Activated naive CD4-positive, alpha-beta T cell treated with anti-CD3 and anti-CD28 coated beads for 36 hours (primary cell): Measurements from ENCODE around the gene SLC16A5. TPM values are rescaled to one million over a fixed set of nuclear protein-coding genes. Genes with fewer than 3 reads are reported as not detected.
"Not testable (repeated sequence)": the region's sequence is repeated elsewhere in the genome, so short reads cannot be mapped to it uniquely, and the experiment has no call there.

ENCODE experiments used
- CTCF ChIA-PET: fragments of 350-600 bp; sonication (Branson Sonifier 250); formaldehyde crosslinking; loops from one replicate; lab custom pipeline; 2021; ENCODE audit warnings: antibody characterized with exemption; lab: Charles Lee
- DNase-seq: peaks from one replicate; pipeline ENCODE4 v3.0.0-alpha.2; 2020
- H3K27ac Mint-ChIP-seq: one replicate; pipeline ENCODE4 v1.8.0; 2021; ENCODE audit warnings: mild to moderate bottlenecking, mixed read lengths
- H3K27me3 Mint-ChIP-seq: one replicate; pipeline ENCODE4 v1.8.0; 2021; ENCODE audit warnings: low read depth, mixed read lengths
- H3K36me3 Mint-ChIP-seq: one replicate; pipeline ENCODE4 v1.8.0; 2021; ENCODE audit warnings: low read depth, mixed read lengths
- H3K4me1 Mint-ChIP-seq: one replicate; pipeline ENCODE4 v1.8.0; 2021; ENCODE audit warnings: low read depth, mixed read lengths
- H3K4me3 Mint-ChIP-seq: one replicate; pipeline ENCODE4 v1.8.0; 2021; ENCODE audit warnings: mild to moderate bottlenecking, moderate library complexity, mixed read lengths
- H3K9me3 Mint-ChIP-seq: one replicate; pipeline ENCODE4 v1.8.0; 2021; ENCODE audit warnings: mixed read lengths
- intact Hi-C: fragments of 100-400 bp; cut with micrococcal nuclease; formaldehyde crosslinking; loops from one replicate; pipeline ENCODE4 v1.15.1; 2023
- total RNA-seq, 2 experiments: library from RNA; stranded (reverse); gene quantifications; one replicate each; pipeline ENCODE4 v1.2.3, GENCODE V29; 2021

Gene SLC16A5, protein sequence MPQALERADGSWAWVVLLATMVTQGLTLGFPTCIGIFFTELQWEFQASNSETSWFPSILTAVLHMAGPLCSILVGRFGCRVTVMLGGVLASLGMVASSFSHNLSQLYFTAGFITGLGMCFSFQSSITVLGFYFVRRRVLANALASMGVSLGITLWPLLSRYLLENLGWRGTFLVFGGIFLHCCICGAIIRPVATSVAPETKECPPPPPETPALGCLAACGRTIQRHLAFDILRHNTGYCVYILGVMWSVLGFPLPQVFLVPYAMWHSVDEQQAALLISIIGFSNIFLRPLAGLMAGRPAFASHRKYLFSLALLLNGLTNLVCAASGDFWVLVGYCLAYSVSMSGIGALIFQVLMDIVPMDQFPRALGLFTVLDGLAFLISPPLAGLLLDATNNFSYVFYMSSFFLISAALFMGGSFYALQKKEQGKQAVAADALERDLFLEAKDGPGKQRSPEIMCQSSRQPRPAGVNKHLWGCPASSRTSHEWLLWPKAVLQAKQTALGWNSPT
- total RNA-seq: 1 to 10 TPM; 2.5 to 3.1 TPM

DNA sequence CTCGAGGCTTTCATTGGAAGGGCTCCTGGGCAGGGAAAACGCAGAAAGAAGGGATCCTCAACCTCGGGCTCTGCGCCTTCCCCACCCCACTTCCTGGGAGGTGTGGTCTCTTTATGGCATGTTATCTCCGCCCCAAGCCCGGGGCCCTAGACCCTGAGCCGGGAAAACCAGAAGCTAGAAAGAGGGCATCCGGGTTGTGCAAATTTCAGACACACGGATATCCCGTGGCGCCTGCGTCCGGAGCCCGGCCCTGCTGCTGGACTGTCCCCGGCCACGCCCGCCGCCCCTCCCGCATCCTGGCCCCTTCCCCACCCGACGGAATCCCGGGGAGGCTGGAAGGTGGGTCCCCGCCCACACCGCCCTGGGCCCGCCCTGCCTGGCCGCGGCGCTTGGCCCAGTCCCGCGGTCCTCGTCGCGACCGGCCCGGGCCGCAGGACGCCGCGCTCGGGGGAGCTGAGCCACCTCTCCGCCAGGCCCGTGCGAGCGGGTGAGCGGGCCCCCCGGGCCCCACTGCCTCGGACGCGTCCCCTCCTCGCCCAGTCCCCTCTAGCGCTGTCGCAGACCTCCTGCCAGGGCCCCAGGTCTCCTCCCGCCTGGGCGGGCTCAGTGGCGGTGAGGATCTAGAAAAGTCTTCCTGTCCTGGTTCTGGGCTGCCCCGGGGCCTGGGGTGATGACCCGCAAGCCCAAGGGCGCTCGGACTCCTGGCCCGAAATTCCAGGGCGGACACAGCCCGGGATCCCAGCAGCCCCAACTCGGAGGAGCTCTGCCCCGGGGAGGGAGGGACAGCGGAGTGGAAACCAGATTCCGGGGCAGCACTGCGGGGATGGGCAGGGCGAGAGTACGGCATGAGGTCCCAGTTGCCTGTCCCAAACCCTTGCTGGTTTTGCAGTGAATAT lies at the start of gene SLC16A5:
TSS of gene SLC16A5 (plus strand) at position 397 of the 896 bp plus-strand sequence. CDS start 5,683 bp downstream, outside the sequence.
- CTCF ChIA-PET: interaction anchor here (0.6 to 1.9 kb wide), 7 partner anchors 11 to 126 kb away, joined by 3 to 8 read pairs (median 5); no protein-coding TSS in a partner anchor
- H3K27ac Mint-ChIP-seq: peak within 1 kb of the TSS; percentile 56
- H3K4me1 Mint-ChIP-seq: peaks cover 44% of the 10 kb centered on the region
- peak within 1 kb of the TSS; percentile 70 for H3K4me3 Mint-ChIP-seq
- no peaks in the 10 kb centered on the region for H3K36me3 Mint-ChIP-seq
- intact Hi-C loops: loop anchor here (2.0 to 5.0 kb wide), 3 partner anchors 21 to 126 kb away; partner anchors contain the start of genes ARMC7, ATP5PD and KCTD2
- DNase-seq: peak; percentile 58
- H3K27me3 Mint-ChIP-seq: no peaks in the 10 kb centered on the region
- H3K9me3 Mint-ChIP-seq: no peaks in the 10 kb centered on the region

DNA sequence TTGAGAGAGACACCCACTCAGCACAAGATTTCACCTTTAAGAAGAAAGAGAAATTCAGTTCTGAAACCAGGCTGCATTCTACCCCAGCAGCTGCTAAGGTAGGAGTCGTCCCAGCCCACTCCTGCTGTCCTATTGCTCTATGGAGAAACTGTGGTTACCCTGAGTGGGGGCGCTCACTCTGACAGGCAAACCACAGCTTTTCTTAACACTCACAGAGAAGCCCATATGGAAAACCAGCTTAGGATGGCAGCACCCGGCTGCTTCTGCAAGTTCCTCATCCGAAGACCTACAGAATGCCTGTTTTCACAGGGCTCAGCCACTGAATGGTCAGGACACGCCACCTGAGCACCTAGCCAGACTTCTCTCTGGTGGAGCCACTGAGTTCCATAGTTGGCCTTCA lies 48.5 kb upstream of the SLC16A5 start:
- CTCF ChIA-PET: interaction anchor here (6.9 kb wide), 1 partner anchor 78 kb away, joined by 22 read pairs; no protein-coding TSS in a partner anchor
- H3K27me3 Mint-ChIP-seq: peaks cover 3% of the 10 kb centered on the region
- intact Hi-C loops: loop anchor here (5.0 to 10.0 kb wide), 2 partner anchors 368 to 1226 kb away; partner anchors contain the start of genes GRB2 and UBALD2

DNA sequence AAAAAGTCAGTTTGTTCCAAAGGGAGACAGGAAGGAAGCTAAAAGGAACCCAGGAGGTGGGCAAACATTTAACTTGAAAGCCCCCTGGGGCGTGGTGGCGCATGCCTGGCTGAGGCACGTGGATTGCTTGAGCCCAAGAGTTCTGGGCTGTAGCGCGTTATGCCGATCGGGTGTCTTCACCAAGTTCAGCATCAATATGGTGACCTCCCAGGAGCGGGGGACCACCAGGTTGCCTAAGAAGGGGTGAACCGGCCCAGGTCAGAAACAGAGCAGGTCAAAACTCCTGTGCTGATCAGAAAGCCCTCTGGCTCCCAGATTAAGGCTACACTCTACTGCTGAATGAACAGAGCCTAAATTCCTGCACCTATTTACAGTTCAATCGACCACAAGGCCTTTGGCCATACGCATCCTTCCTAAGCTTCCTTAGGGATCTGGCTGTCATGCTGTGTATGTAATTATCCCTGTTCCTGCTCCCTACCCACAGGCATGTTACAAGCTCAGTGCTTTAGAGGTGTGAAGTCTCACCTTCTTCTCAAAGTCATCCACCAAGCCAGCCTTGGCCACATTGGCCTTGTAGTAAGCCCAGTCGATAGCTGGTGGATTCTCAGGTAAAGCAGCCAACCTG lies 46.0 kb upstream of the SLC16A5 start:
- H3K27ac Mint-ChIP-seq: no peak overlapping the region

More for the DNA sequence above, 48.5 kb upstream of the SLC16A5 start:
- H3K9me3 Mint-ChIP-seq: no peaks in the 10 kb centered on the region
- no peak overlapping the region for H3K4me3 Mint-ChIP-seq
- no peak for DNase-seq
- peaks cover 14% of the 10 kb centered on the region for H3K36me3 Mint-ChIP-seq
- no peak overlapping the region for H3K27ac Mint-ChIP-seq
- peaks cover 32% of the 10 kb centered on the region for H3K4me1 Mint-ChIP-seq

DNA sequence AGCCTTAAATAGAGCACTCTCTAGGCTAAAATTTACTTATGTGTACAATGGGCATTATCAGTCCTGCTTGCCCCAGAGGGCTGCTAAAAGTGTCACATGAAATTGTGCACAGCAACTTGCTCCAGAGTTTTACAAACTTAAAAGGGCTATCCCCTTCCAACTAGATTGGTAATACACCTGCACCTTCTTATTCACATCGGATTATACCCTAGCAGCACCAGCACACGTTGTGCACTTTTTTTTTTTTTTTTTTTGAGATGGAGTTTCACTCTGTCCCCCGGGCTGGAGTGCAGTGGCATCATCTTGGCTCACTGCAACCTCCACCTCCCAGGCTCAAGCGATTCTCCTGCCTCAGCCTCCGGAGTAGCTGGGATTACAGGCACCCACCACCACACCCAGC lies 44.0 kb upstream of the SLC16A5 start:
- DNase-seq, CTCF ChIA-PET, H3K27me3 Mint-ChIP-seq, H3K4me3 Mint-ChIP-seq, intact Hi-C loops, H3K36me3 Mint-ChIP-seq, H3K27ac Mint-ChIP-seq, H3K9me3 Mint-ChIP-seq: not testable (repeated sequence)
- H3K4me1 Mint-ChIP-seq: peaks cover 34% of the 10 kb centered on the region

More for the DNA sequence above, 46.0 kb upstream of the SLC16A5 start:
- CTCF ChIA-PET: interaction anchor here (0.5 kb wide), 1 partner anchor 1744 kb away, joined by 4 read pairs; no protein-coding TSS in a partner anchor
- Mint-ChIP-seq H3K4me1 (peaks cover 26% of the 10 kb centered on the region), H3K36me3 (peaks cover 10% of the 10 kb centered on the region), H3K9me3 (no peaks in the 10 kb centered on the region), H3K27me3 (no peaks in the 10 kb centered on the region), H3K4me3 (no peak overlapping the region)
- no peak for DNase-seq
- intact Hi-C loops: no loop called here

DNA sequence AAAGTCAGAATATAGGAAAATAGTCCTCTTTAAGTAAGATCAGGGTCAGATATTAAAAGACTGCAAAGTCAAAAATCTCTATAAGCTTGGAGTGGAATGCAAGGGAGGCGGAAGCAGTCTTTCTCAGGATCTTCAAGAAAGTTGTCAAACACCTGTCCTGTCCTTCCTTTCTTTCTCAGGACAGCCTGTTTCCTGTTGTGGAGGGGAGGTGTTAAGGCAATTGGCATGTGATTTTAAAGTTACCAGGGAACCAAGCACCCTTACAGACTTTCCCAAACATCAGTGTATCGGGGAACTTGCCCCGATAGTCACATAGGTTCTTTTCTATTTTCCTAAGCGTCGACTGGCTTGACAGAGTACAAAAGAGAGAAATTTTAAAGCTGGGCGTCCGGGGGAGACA lies 43.0 kb upstream of the SLC16A5 start:
- intact Hi-C loops: loop anchor here (5.0 kb wide), 6 partner anchors 43 to 172 kb away; partner anchors contain the start of genes ARMC7, FDXR, SLC16A5 and SUMO2
- Mint-ChIP-seq H3K27ac (no peak overlapping the region), H3K9me3 (no peaks in the 10 kb centered on the region), H3K36me3 (peaks cover 7% of the 10 kb centered on the region), H3K4me3 (peak overlapping the region; percentile 36), H3K4me1 (peaks cover 44% of the 10 kb centered on the region), H3K27me3 (no peaks in the 10 kb centered on the region)
- CTCF ChIA-PET: no interaction called here
- DNase-seq: no peak

DNA sequence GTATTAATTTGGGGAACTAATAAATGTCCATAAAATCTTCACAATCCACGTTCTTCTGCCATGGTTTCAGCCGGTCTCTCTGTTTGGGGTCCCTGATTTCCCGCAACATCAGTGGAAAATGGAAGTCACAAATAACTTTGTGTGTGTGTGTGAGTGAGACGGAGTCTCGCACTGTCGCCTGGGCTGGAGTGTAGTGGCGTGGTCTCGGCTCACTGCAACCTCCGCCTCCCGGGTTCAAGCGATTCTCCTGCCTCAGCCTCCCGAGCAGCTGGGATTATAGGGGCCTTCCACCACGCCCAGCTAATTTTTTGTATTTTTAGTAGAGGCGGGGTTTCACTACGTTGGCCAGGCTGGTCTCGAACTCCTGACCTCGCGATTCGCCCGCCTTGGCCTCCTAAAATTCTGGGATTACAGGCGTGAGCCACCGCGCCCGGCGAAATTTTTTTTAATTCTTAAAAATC lies 41.8 kb upstream of the SLC16A5 start:
- not testable (repeated sequence) for H3K27me3 Mint-ChIP-seq, DNase-seq, H3K36me3 Mint-ChIP-seq, H3K27ac Mint-ChIP-seq, H3K9me3 Mint-ChIP-seq
- Mint-ChIP-seq H3K4me1 (peaks cover 47% of the 10 kb centered on the region), H3K4me3 (peak overlapping the region; percentile 97)
- CTCF ChIA-PET: interaction anchor here (0.8 kb wide), 1 partner anchor 9 kb away, joined by 3 read pairs; no protein-coding TSS in a partner anchor
- intact Hi-C loops: loop anchor here (2.0 to 5.0 kb wide), 9 partner anchors 13 to 174 kb away; partner anchors contain the start of genes ARMC7, CDR2L, FDXR and MRPL58

DNA sequence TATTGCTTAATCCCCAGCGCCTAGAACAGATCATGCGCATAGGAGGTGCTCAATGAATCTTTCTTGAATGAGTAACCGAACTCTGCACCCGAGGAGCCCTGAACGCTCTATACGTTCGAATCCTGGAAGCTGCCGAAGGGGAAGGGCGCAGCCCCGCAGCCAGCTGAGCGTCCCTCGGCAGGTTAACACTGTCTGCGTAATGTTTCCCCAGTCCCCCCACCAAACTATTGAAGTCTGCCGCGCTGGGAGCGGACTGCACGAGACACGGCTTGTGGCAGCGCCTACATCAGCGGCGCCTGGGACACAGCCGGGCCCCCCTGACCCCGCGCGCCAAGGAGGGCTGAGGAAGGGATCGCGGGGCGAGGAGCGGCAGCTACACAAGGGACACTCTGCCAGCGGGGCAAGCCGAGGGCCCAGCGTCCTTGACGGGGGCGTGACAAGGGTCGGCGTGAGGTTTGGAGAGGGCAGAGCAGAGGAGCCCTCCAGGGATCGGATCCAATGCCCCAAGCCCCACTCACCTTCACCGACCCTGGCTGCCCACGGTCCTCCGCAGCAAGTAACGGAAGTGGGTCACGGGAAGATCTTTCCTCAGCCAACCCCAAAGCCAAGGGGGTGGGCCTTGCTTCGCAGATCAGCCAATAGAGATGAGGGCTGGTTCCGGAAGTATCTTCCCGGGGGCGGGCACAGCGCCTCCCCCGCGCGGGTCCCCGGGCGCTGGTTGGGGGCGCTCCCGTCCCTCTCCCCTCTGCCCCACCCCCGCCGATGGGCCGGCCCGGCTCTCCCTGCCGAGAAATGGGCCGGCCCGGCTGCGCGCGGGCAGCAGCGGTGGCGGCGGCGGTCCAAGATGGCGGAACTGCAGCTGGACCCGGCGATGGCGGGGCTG lies 41.1 kb upstream of the SLC16A5 start, which contains the start of the genes ATP5PD and KCTD2:
TSS of gene ATP5PD (minus strand) at position 563 of the 883 bp plus-strand sequence. CDS start 4,319 bp downstream, outside the sequence.
TSS of gene KCTD2 (plus strand) at position 819 of the 883 bp plus-strand sequence. CDS start at position 845, 26 bp downstream.
- peaks cover 47% of the 10 kb centered on the region for H3K4me1 Mint-ChIP-seq
- DNase-seq: peak; percentile 97
- no peaks in the 10 kb centered on the region for H3K27me3 Mint-ChIP-seq
- peaks cover 4% of the 10 kb centered on the region for H3K36me3 Mint-ChIP-seq
- CTCF ChIA-PET: interaction anchor here (0.6 to 1.6 kb wide), 4 partner anchors 8 to 88 kb away, joined by 3 to 9 read pairs (median 3); no protein-coding TSS in a partner anchor
- H3K27ac Mint-ChIP-seq: peak within 1 kb of the TSS; percentile 89
- intact Hi-C loops: loop anchor here (1.0 to 5.0 kb wide), 11 partner anchors 10 to 174 kb away; partner anchors contain the start of genes ARMC7, CDR2L, FDXR and JPT1
- H3K9me3 Mint-ChIP-seq: no peaks in the 10 kb centered on the region
- peak within 1 kb of the TSS; percentile 97 for H3K4me3 Mint-ChIP-seq

DNA sequence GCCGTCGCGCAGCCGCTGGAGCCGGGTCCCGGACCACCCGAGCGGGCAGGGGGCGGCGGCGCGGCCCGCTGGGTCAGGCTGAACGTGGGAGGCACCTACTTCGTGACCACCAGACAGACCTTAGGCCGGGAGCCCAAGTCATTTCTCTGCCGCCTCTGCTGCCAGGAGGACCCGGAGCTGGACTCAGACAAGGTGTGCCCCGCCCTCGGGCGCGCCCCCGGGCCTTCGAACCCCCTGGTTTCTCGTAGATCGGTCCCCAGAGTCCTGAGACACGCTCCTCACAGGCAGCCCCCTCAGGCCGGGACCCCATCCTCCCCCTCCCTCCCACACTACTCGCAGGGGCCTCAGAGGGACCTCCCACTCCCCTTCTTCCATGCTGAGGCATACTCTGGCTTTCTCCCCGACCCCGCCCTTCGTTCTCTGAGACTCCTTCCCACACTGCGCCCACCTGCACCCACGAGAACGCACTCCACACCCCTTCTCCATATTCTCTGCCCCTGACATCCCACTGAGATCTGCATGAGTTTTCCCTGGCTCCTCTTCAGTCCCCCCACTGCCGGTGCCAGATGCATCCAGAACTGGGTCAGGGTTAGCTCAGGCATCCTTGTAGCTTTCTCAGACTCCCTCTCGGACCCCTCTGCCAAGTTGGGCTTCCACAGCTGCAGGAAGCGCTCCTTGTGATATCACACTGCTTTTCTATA lies 40.2 kb upstream of the SLC16A5 start:
- Mint-ChIP-seq H3K36me3 (peaks cover 8% of the 10 kb centered on the region), H3K27ac (peak overlapping the region; percentile 87), H3K9me3 (no peaks in the 10 kb centered on the region), H3K27me3 (no peaks in the 10 kb centered on the region), H3K4me3 (peak overlapping the region; percentile 97), H3K4me1 (peaks cover 47% of the 10 kb centered on the region)
- CTCF ChIA-PET: interaction anchor here (1.0 to 3.0 kb wide), 4 partner anchors 13 to 89 kb away, joined by 3 to 17 read pairs (median 10); no protein-coding TSS in a partner anchor
- intact Hi-C loops: loop anchor here (1.0 to 5.0 kb wide), 11 partner anchors 11 to 175 kb away; partner anchors contain the start of genes ARMC7, CDR2L, FDXR and JPT1
- DNase-seq: peak; percentile 30

DNA sequence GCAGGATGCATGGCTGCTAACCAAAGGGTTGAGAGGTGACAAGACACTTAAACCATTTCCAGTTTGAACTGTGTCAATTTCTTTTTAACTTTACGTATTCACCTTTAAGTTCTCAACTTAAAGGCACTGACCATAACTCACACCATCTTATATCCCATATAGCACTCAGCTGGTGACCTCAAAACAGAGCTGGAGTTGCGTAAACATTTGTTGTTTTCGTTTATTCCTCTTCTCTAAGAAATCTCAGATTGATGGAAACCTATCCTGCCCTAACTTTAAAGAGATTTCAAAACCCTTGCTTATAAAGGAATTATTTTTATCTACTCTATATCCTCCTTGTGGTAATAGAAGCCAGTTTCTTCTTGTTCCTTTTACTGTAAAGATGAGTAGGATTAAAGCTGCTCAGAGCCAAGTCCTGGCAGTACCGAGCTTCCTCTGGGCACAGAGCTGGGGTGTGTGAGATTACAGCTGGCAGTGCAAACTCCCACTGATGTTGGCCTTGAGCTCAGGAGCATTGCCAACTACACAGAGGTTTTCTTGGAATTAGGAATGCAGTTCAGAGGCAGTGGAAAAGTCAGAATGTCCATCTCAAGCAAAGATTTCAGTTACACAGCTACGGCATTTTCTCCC lies 39.4 kb upstream of the SLC16A5 start:
- Mint-ChIP-seq H3K27me3 (no peaks in the 10 kb centered on the region), H3K4me3 (peak overlapping the region; percentile 97), H3K4me1 (peaks cover 47% of the 10 kb centered on the region), H3K36me3 (peaks cover 10% of the 10 kb centered on the region), H3K9me3 (no peaks in the 10 kb centered on the region), H3K27ac (peak overlapping the region; percentile 87)
- DNase-seq: no peak
- intact Hi-C loops: loop anchor here (5.0 kb wide), 6 partner anchors 39 to 176 kb away; partner anchors contain the start of genes ARMC7, FDXR, SLC16A5 and SUMO2
- CTCF ChIA-PET: interaction anchor here (0.8 to 3.0 kb wide), 5 partner anchors 9 to 125 kb away, joined by 3 to 17 read pairs (median 4); no protein-coding TSS in a partner anchor
